IMR-90 (cell line): ENCODE data around the gene GJB3. TPM values are rescaled to one million over a fixed set of nuclear protein-coding genes. Genes with fewer than 3 reads are reported as not detected.
"Not testable (repeated sequence)": the region's sequence is repeated elsewhere in the genome, so short reads cannot be mapped to it uniquely, and the experiment has no call there.

Experiments
- ATAC-seq: fragments of 200-7000 bp; cut with Tn5 transposase; 2 replicates; pipeline ENCODE4 v1.9.1; 2020; ENCODE audit warnings: low read depth, mild to moderate bottlenecking, moderate library complexity
- BruUV-seq: library from RNA; stranded (reverse); fragments of 400-500 nt; replicated peaks from 2 replicates; lab custom pipeline; 2021; lab: Mats Ljungman, UMichigan
- CTCF ChIA-PET: fragments of 300-600 bp; formaldehyde crosslinking; extraction: SDS; loops from one replicate; lab custom pipeline; 2021; ENCODE audit warnings: antibody characterized with exemption; lab: Yijun Ruan, JAX
- POLR2A ChIA-PET: fragments of 300-600 bp; sonication (Branson Sonifier 250); formaldehyde crosslinking; loops from one replicate; lab custom pipeline; 2022; ENCODE audit warnings: antibody characterized with exemption; ENCODE audit not compliant: unreplicated experiment; lab: Charles Lee
- DNase-seq: peaks from one replicate; pipeline ENCODE4 v3.0.0; 2013
- H2AFZ ChIP-seq: replicated peaks from 2 replicates; pipeline ENCODE3; 2013; ENCODE audit warnings: low read length, mild to moderate bottlenecking; ENCODE audit not compliant: poor library complexity
- H2AK5ac ChIP-seq: 2 replicates; pipeline ENCODE4 v1.6.1; 2013; ENCODE audit warnings: low read depth, low read length, inconsistent platforms
- H2AK9ac ChIP-seq: replicated peaks from 2 replicates; pipeline ENCODE3; 2013; ENCODE audit warnings: mild to moderate bottlenecking, low read depth, low read length, moderate library complexity; ENCODE audit not compliant: poor library complexity
- H2BK120ac ChIP-seq: 2 replicates; pipeline ENCODE4 v1.6.1; 2013; ENCODE audit warnings: low read depth, low read length, inconsistent platforms
- H2BK15ac ChIP-seq: 3 replicates; pipeline ENCODE4 v1.6.1; 2013; ENCODE audit warnings: low read depth, low read length, inconsistent platforms
- H2BK20ac ChIP-seq: 2 replicates; pipeline ENCODE4 v1.6.1; 2013; ENCODE audit warnings: low read depth, mild to moderate bottlenecking, inconsistent platforms, low read length, moderate library complexity
- H2BK5ac ChIP-seq: 2 replicates; pipeline ENCODE4 v1.6.1; 2013; ENCODE audit warnings: mild to moderate bottlenecking, low read depth, low read length, inconsistent platforms; ENCODE audit not compliant: poor library complexity, severe bottlenecking
- H3K14ac ChIP-seq: replicated peaks from 2 replicates; pipeline ENCODE4 v1.6.1; 2013; ENCODE audit warnings: low read depth, low read length, inconsistent platforms
- H3K18ac ChIP-seq: 2 replicates; pipeline ENCODE4 v1.6.1; 2013; ENCODE audit warnings: low read depth, low read length, control low read depth
- H3K23ac ChIP-seq: 2 replicates; pipeline ENCODE4 v1.6.1; 2013; ENCODE audit warnings: low read depth, low read length, inconsistent platforms
- H3K27ac ChIP-seq: 2 replicates; pipeline ENCODE4 v1.5.1; 2013; ENCODE audit warnings: mild to moderate bottlenecking, control low read depth, low read length; ENCODE audit not compliant: insufficient read depth
- H3K27me3 ChIP-seq: 2 replicates; pipeline ENCODE4 v1.6.1; 2013; ENCODE audit warnings: low read length; ENCODE audit not compliant: control insufficient read depth, insufficient read depth
- H3K36me3 ChIP-seq: 2 replicates; pipeline ENCODE4 v1.6.1; 2013; ENCODE audit warnings: low read length, mixed read lengths; ENCODE audit not compliant: control insufficient read depth, insufficient read depth
- H3K4ac ChIP-seq: 2 replicates; pipeline ENCODE4 v1.6.1; 2013; ENCODE audit warnings: low read depth, low read length, inconsistent platforms
- H3K4me1 ChIP-seq: 2 replicates; pipeline ENCODE4 v1.6.1; 2013; ENCODE audit warnings: low read length, mixed read lengths; ENCODE audit not compliant: control insufficient read depth, insufficient read depth
- H3K4me2 ChIP-seq: 2 replicates; pipeline ENCODE4 v1.6.1; 2013; ENCODE audit warnings: low read depth, mild to moderate bottlenecking, control low read depth, low read length, moderate library complexity
- H3K4me3 ChIP-seq: 2 replicates; pipeline ENCODE4 v1.5.1; 2013; ENCODE audit warnings: low read depth, mild to moderate bottlenecking, control low read depth, low read length, moderate library complexity; ENCODE audit not compliant: insufficient read depth
- H3K56ac ChIP-seq: 2 replicates; pipeline ENCODE4 v1.6.1; 2013; ENCODE audit warnings: low read length, inconsistent platforms; ENCODE audit not compliant: insufficient read depth; ENCODE audit errors: extremely low read depth
- H3K79me1 ChIP-seq, 2 experiments: 2 replicates each; pipeline ENCODE4 v1.6.1; 2013; ENCODE audit warnings: low read length in 2 of 2, inconsistent platforms in 1 of 2, low read depth in 1 of 2
- H3K9ac ChIP-seq: 2 replicates; pipeline ENCODE4 v1.6.1; 2013; ENCODE audit warnings: low read depth, low read length, control low read depth
- H3K9me1 ChIP-seq: 2 replicates; pipeline ENCODE4 v1.6.1; 2013; ENCODE audit warnings: low read length, inconsistent platforms; ENCODE audit not compliant: insufficient read depth
- H3K9me3 ChIP-seq: 2 replicates; pipeline ENCODE4 v1.6.1; 2013; ENCODE audit warnings: low read length; ENCODE audit not compliant: control insufficient read depth, insufficient read depth
- H4K20me1 ChIP-seq: 2 replicates; pipeline ENCODE4 v1.6.1; 2013; ENCODE audit warnings: low read length, inconsistent platforms; ENCODE audit not compliant: insufficient read depth
- H4K5ac ChIP-seq: 2 replicates; pipeline ENCODE4 v1.6.1; 2013; ENCODE audit warnings: mild to moderate bottlenecking, low read depth, low read length, control low read depth
- H4K8ac ChIP-seq, 2 experiments: 2 replicates each; pipeline ENCODE4 v1.6.1; 2013; ENCODE audit warnings: low read depth in 2 of 2, low read length in 2 of 2, control low read depth in 1 of 2, inconsistent platforms in 1 of 2
- H4K91ac ChIP-seq: 2 replicates; pipeline ENCODE4 v1.6.1; 2013; ENCODE audit warnings: low read depth, low read length, inconsistent platforms; ENCODE audit not compliant: insufficient read depth
- WGBS, 2 experiments: methylation state at CpG; one replicate each; pipeline versions ENCODE4 v1.1.5 to v1.1.7; 2013; ENCODE audit warnings: missing lambda C conversion rate in 2 of 2; ENCODE audit not compliant: insufficient read length in 1 of 2; ENCODE audit errors: extremely low coverage in 2 of 2; 5-methylcytosine and 5-hydroxymethylcytosine counted together
- dilution Hi-C: fragments of 300-500 bp; cut with HindIII; formaldehyde crosslinking; loops from one replicate; pipeline ENCODE4 v1.14.3; 2018; ENCODE audit warnings: low sequenced_read_pairs; ENCODE audit not compliant: unreplicated experiment
- in situ Hi-C: fragments of 300-500 bp; cut with MboI; formaldehyde crosslinking; loops from 3 replicates; pipeline ENCODE4 v1.14.3; 2019; ENCODE audit warnings: low sequenced_read_pairs, inconsistent platforms, mixed read lengths
- intact Hi-C: fragments of 100-400 bp; cut with micrococcal nuclease; formaldehyde crosslinking; loops from 2 replicates; pipeline ENCODE4 v1.10.0; 2022
- polyA plus RNA-seq, 3 experiments: library from polyadenylated mRNA; depleted of rRNA; stranded (reverse); fragments of >200 nt; gene quantifications; 2 replicates each; pipeline ENCODE4 v1.2.3, GENCODE V29; 2012; ENCODE audit warnings: low replicate concordance in 1 of 3
- total RNA-seq: library from RNA; depleted of rRNA; stranded (reverse); fragments of >200 nt; gene quantifications from 2 replicates; pipeline ENCODE4 v1.2.3, GENCODE V29; 2012

Gene GJB3
- total and polyA plus RNA-seq, 2 of the 4 experiments (the other 2 are of a cell fraction): not detected

DNA sequence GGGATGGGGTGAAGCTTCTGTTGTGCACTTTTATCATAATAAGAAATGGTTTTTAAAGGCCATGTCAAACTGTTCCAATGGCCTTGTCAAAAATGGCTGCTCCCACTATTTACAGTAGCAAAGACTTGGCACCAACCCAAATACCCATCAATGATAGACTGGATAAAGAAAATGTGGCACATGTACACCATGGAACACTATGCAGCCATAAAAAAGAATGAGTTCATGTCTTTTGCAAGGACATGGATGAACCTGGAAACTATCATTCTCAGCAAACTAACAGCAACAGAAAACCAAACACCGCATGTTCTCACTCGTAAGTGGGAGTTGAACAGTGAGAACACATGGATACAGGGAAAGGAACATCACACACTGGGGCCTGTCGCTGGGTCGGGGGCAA, 7.9 kb upstream of the GJB3 start:
- H3K4me3 ChIP-seq, H2AK5ac ChIP-seq, H3K27ac ChIP-seq, H3K36me3 ChIP-seq, H3K9me1 ChIP-seq, CTCF ChIA-PET, H3K9me3 ChIP-seq, H3K79me1 ChIP-seq, H3K14ac ChIP-seq, H3K4ac ChIP-seq, H2BK15ac ChIP-seq, H3K4me1 ChIP-seq, H2BK20ac ChIP-seq, H4K91ac ChIP-seq, H4K5ac ChIP-seq, ATAC-seq, BruUV-seq, H4K20me1 ChIP-seq, H2AK9ac ChIP-seq, H3K4me2 ChIP-seq, H4K8ac ChIP-seq, H3K9ac ChIP-seq, H3K56ac ChIP-seq, H2BK5ac ChIP-seq, H3K27me3 ChIP-seq, dilution Hi-C loops, POLR2A ChIA-PET, H3K23ac ChIP-seq, intact Hi-C loops, H2BK120ac ChIP-seq, in situ Hi-C loops, DNase-seq, H2AFZ ChIP-seq, H3K18ac ChIP-seq: not testable (repeated sequence)
- WGBS, 2 experiments: no CpG with 5 or more reads among the region's 4 CpGs
